Breast epithelium (tissue), 3 donors: ENCODE results near the gene ATP9B.

Experiments
- CTCF ChIP-seq, 3 donors: fragments of 450-650 bp; IDR thresholded peaks; one replicate each; pipeline ENCODE4 v1.5.1; 2016 to 2017; ENCODE audit warnings: antibody characterized with exemption in 3 of 3, mild to moderate bottlenecking in 3 of 3, moderate library complexity in 3 of 3
- POLR2A ChIP-seq: fragments of 450-650 bp; IDR thresholded peaks from one replicate; pipeline ENCODE4 v1.6.1; 2016; ENCODE audit warnings: antibody characterized with exemption, mild to moderate bottlenecking, moderate library complexity

GRCh38 chr18:79386547-79386946, 317.4 kb downstream of the ATP9B start:
- TF ChIP-seq CTCF (IDR thresholded peaks at IDR 0.05), result no peak
- TF ChIP-seq POLR2A, result no peak
